A549 (cell line): ENCODE results near the gene LAMB3. TPM values are rescaled to one million over a fixed set of nuclear protein-coding genes. Genes with fewer than 3 reads are reported as not detected.

Experiments
- ATAC-seq, 2 experiments: fragments of 200-7000 bp in 1 of 2; fragments of >200 bp in 1 of 2; cut with Nextera tagmentation in 1 of 2; cut with Tn5 transposase in 1 of 2; 3 replicates each; pipeline versions ENCODE4 v1.8.0 to v1.9.1; 2018 to 2020; ENCODE audit warnings: mild to moderate bottlenecking in 1 of 2, moderate library complexity in 1 of 2
- CTCF ChIA-PET: fragments of 300-600 bp; sonication (Branson Sonifier 250); formaldehyde crosslinking; extraction: SDS; loops from one replicate; lab custom pipeline; 2021; ENCODE audit warnings: antibody characterized with exemption, inconsistent platforms; lab: Yijun Ruan, JAX
- POLR2A ChIA-PET: fragments of 350-600 bp; formaldehyde crosslinking; extraction: SDS; loops from one replicate; lab custom pipeline; 2021; ENCODE audit warnings: antibody characterized with exemption, inconsistent platforms; lab: Yijun Ruan, JAX
- DNase-seq, 2 experiments: peaks; one replicate each; pipeline versions ENCODE4 v3.0.0 to v3.0.0-alpha.2; 2011 to 2016; ENCODE audit warnings: low read depth in 1 of 2, low spot score in 1 of 2
- FAIRE-seq: peaks from 2 replicates; lab custom pipeline; 2011; peaks lifted over from hg19 to GRCh38; lab: Jason Lieb, UNC
- H3K27ac ChIP-seq, 2 experiments: fragments of >200 bp; sonication (Bioruptor Twin); formaldehyde crosslinking; 3 replicates each; pipeline ENCODE4 v1.5.1; 2016 to 2017
- H3K4me1 ChIP-seq: fragments of >200 bp; sonication (Bioruptor Twin); formaldehyde crosslinking; 3 replicates; pipeline ENCODE4 v1.6.1; 2016
- H3K4me2 ChIP-seq: fragments of >200 bp; sonication (Bioruptor Twin); formaldehyde crosslinking; 3 replicates; pipeline ENCODE4 v1.6.1; 2016
- H3K4me3 ChIP-seq: fragments of >200 bp; sonication (Bioruptor Twin); formaldehyde crosslinking; 3 replicates; pipeline ENCODE4 v1.5.1; 2016
- H3K9me3 ChIP-seq: fragments of >200 bp; sonication (Bioruptor Twin); formaldehyde crosslinking; 3 replicates; pipeline ENCODE4 v1.6.1; 2016
- CBX2 ChIP-seq: fragments of 200-600 bp; sonication (generic); IDR thresholded peaks from 2 replicates; pipeline ENCODE4 v1.6.1; 2016; ENCODE audit warnings: low read depth, mild to moderate bottlenecking, borderline replicate concordance
- CBX8 ChIP-seq: fragments of 200-600 bp; sonication (generic); IDR thresholded peaks from 2 replicates; pipeline ENCODE4 v1.6.1; 2016
- EHF ChIP-seq: fragments of 250-450 bp; sonication (Bioruptor Pico); IDR thresholded peaks from 2 replicates; pipeline ENCODE4 v1.5.0; 2020; ENCODE audit warnings: mild to moderate bottlenecking
- FOSB ChIP-seq: fragments of 250-450 bp; sonication (Bioruptor Pico); IDR thresholded peaks from 2 replicates; pipeline ENCODE4 v1.5.0; 2020; ENCODE audit warnings: mild to moderate bottlenecking, moderate library complexity
- FOSL2 ChIP-seq, 2 experiments: fragments of 450-650 bp in 1 of 2; fragments of >200 bp in 1 of 2; sonication (Bioruptor Twin) in 1 of 2; formaldehyde crosslinking; IDR thresholded peaks; 2 replicates each; pipeline versions ENCODE4 v1.5.0 to v1.6.1; 2016 to 2020; ENCODE audit warnings: mild to moderate bottlenecking in 1 of 2, moderate library complexity in 1 of 2
- FOXS1 ChIP-seq: fragments of 250-450 bp; sonication (Bioruptor Pico); IDR thresholded peaks from 2 replicates; pipeline ENCODE4 v1.5.0; 2020; ENCODE audit warnings: mild to moderate bottlenecking, moderate library complexity
- GATA3 ChIP-seq: IDR thresholded peaks from 2 replicates; pipeline ENCODE4 v1.6.1; 2012; ENCODE audit warnings: borderline replicate concordance
- HOXA7 ChIP-seq: fragments of 250-450 bp; sonication (Bioruptor Pico); IDR thresholded peaks from 2 replicates; pipeline ENCODE4 v1.5.0; 2020; ENCODE audit warnings: mild to moderate bottlenecking, moderate library complexity
- HOXB13 ChIP-seq: fragments of 250-450 bp; sonication (Bioruptor Pico); IDR thresholded peaks from 2 replicates; pipeline ENCODE4 v1.5.0; 2020; ENCODE audit warnings: low read depth, mild to moderate bottlenecking, moderate library complexity
- HOXB5 ChIP-seq: fragments of 250-450 bp; sonication (Bioruptor Pico); IDR thresholded peaks from 2 replicates; pipeline ENCODE4 v1.5.0; 2020; ENCODE audit warnings: mild to moderate bottlenecking, moderate library complexity
- JUN ChIP-seq, 2 experiments: fragments of >200 bp; sonication (Bioruptor Twin); formaldehyde crosslinking; IDR thresholded peaks; 2 replicates in 1 of 2; 3 replicates in 1 of 2; pipeline ENCODE4 v1.6.1; 2016 to 2017
- JUNB ChIP-seq: fragments of >200 bp; sonication (Bioruptor Twin); formaldehyde crosslinking; IDR thresholded peaks from 2 replicates; pipeline ENCODE4 v1.6.1; 2016
- KDM1A ChIP-seq: fragments of 200-600 bp; sonication (generic); IDR thresholded peaks from 2 replicates; pipeline ENCODE4 v1.6.1; 2016; ENCODE audit warnings: low read depth, mild to moderate bottlenecking
- KDM5A ChIP-seq: fragments of 200-600 bp; sonication (generic); IDR thresholded peaks from 2 replicates; pipeline ENCODE4 v1.6.1; 2016; ENCODE audit warnings: antibody characterized with exemption, mild to moderate bottlenecking
- MAX ChIP-seq: IDR thresholded peaks from 2 replicates; pipeline ENCODE4 v1.6.1; 2012
- PBX3 ChIP-seq: IDR thresholded peaks from 2 replicates; pipeline ENCODE4 v1.6.1; 2012
- PHF8 ChIP-seq: fragments of 200-600 bp; sonication (generic); IDR thresholded peaks from 2 replicates; pipeline ENCODE4 v1.6.1; 2016; ENCODE audit warnings: low read depth, mild to moderate bottlenecking, antibody characterized with exemption, moderate library complexity, borderline replicate concordance
- POLR2A ChIP-seq: IDR thresholded peaks from 2 replicates; pipeline ENCODE4 v1.6.1; 2012; ENCODE audit warnings: mild to moderate bottlenecking, low read length
- RCOR1 ChIP-seq: fragments of 150-350 bp; IDR thresholded peaks from 2 replicates; pipeline ENCODE4 v1.6.1; 2014; ENCODE audit warnings: antibody characterized with exemption, low read length, low read depth
- TP53 ChIP-seq: fragments of 250-450 bp; sonication (Bioruptor Pico); IDR thresholded peaks from 2 replicates; pipeline ENCODE4 v1.5.0; 2021; ENCODE audit warnings: mild to moderate bottlenecking, moderate library complexity
- whole genome bisulfite sequencing: methylation state at CpG from one replicate; pipeline ENCODE4 v1.1.6; 2017; ENCODE audit errors: missing lambda C conversion rate; 5-methylcytosine and 5-hydroxymethylcytosine counted together
- polyA plus RNA-seq, 4 experiments: library from polyadenylated mRNA; depleted of rRNA in 3 of 4; stranded (reverse); fragments of >200 nt; fragmentation: RNase III in 1 of 4; extraction: RNeasy Plus Mini Kit Qiagen cat#74134 plus additional on column Dnase treatment in 1 of 4; gene quantifications; 2 replicates in 3 of 4; 3 replicates in 1 of 4; pipeline ENCODE4 v1.2.3, GENCODE V29; 2011 to 2017
- TF ChIP-seq, protein P1 (sequence below): fragments of 250-450 bp; sonication (Bioruptor Pico); IDR thresholded peaks from 2 replicates; pipeline ENCODE4 v1.5.0; 2020; ENCODE audit warnings: low read depth, mild to moderate bottlenecking, moderate library complexity
- TF ChIP-seq, protein P2 (sequence below): fragments of 250-450 bp; sonication (Bioruptor Pico); IDR thresholded peaks from 2 replicates; pipeline ENCODE4 v1.5.0; 2021; ENCODE audit warnings: mild to moderate bottlenecking, moderate library complexity, borderline replicate concordance

LAMB3 gene
- polyA plus RNA-seq, 2 of the 4 experiments (the other 2 are of a cell fraction), result 7.3 to 9.1 TPM

DNA sequence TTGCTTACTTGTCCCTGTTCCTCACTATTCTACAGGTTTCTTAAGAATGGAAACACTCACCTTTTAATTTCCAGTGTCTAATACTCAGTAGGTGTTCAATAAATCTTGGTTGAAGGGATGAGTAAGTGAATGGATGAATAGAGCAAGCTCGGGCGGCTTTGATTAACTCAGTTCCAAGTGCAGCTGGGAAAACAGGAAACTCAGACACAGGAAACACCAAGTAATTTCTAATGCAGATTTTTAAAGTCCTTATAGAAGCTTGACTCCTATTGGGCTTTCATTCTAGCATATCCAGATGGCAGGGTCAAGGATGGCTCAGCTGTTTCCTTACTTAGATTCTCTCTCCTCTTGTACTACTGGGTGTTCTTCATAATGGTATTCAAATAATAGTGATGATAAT lies 54.7 kb downstream of the LAMB3 start:
- POLR2A ChIA-PET, result no interaction called here
- CTCF ChIA-PET, result interaction anchor here (0.9 to 5.5 kb wide), 7 partner anchors 18 to 307 kb away, joined by 3 to 23 read pairs (median 4); no protein-coding TSS in a partner anchor
- Histone ChIP-seq H3K4me2 (no peak overlapping the region), H3K9me3 (no peaks in the 10 kb centered on the region), H3K4me1 (peaks cover 7% of the 10 kb centered on the region), H3K4me3 (no peak overlapping the region), H3K27ac (no peak overlapping the region)
- DNase-seq, result no peak
- no peak for TF ChIP-seq TP53
- no peak for FAIRE-seq
- no peak for ATAC-seq
- WGBS, result 86% methylated on average over 2 of the region's 2 CpGs

DNA sequence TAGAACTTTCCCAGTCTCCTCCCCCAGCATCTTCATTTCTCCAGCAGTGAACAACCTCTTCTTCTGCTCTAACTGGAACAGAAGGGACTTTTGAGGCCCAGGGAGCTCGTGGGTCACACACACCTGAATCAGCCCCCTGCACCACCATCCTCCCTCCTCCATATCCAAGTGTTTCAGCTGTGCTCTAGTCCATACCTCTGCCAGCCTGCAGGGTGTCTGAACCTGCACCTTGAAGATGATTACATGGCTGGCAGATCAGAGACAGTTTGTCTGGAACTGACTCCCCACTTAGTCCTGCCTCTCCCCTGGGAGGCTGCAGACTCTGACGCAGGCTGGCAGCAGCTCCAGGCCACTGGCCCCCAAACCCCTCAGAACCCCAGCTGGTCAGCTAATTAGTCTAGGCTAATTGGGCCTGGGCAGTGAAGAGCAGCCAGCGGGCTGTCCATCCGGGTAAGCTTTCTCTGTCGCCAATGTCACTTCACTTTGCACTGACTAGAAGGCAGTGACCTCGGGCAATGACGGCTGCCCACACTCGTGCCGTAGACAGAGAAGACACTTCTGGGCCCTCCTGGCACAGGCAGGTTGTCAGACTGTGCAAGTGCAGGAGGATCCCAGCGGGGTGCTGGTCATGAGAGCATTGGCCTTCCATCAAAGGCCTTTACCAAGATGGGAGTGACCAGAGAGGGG lies 56.5 kb downstream of the LAMB3 start:
- 39% methylated on average over 9 of the region's 10 CpGs for WGBS
- POLR2A ChIA-PET, result no interaction called here
- ATAC-seq (peak; percentile 50 to 66; a peak in 3 of 6 replicates), FAIRE-seq (no peak), DNase-seq (no peak)
- Histone ChIP-seq H3K9me3 (no peaks in the 10 kb centered on the region), H3K4me1 (no peaks in the 10 kb centered on the region), H3K4me2 (no peak overlapping the region), H3K27ac (no peak overlapping the region), H3K4me3 (no peak overlapping the region)
- no peak for TF ChIP-seq PBX3
- TF ChIP-seq RCOR1, result no peak
- no peak for TF ChIP-seq FOSL2 (IDR thresholded peaks at IDR 0.05)
- no peak for TF ChIP-seq FOSL2 (CRISPR knock-in tag; IDR thresholded peaks at IDR 0.05)
- TF ChIP-seq CBX2, result no peak
- TF ChIP-seq POLR2A, result no peak
- no peak for TF ChIP-seq HOXA7 (CRISPR knock-in tag)
- CTCF ChIA-PET, result interaction anchor here (1.0 to 8.6 kb wide), 6 partner anchors 12 to 97 kb away, joined by 3 to 67 read pairs (median 4); partner anchors contain the start of gene CAMK1G

DNA sequence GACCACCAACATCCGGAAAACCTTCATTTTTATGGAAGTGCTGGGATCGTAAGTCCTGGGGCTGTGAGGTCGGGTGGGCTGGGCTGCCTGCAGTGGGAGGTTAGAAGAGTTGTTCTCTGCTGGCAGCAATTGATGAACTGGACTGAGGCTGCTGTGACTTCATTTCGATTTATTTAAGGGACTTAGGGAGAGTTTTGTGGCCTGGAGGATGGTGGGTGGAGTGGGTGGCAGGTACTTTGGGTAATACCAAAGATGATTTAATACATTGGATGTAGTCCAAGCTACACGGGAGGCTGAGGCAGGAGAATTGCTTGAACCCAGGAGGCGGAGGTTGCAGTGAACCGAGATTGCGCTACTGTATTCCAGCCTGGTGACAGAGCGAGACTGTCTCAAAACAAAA lies 57.2 kb downstream of the LAMB3 start:
- no peak overlapping the region for H3K4me3 ChIP-seq
- ChIA-PET CTCF (interaction anchor here (0.9 to 8.6 kb wide), 5 partner anchors 15 to 98 kb away, joined by 3 to 67 read pairs (median 5); no protein-coding TSS in a partner anchor), POLR2A (no interaction called here)
- DNase-seq (no peak), ATAC-seq (no peak), FAIRE-seq (no peak)
- H3K4me1 ChIP-seq, result no peaks in the 10 kb centered on the region
- H3K9me3 ChIP-seq, result no peaks in the 10 kb centered on the region
- 55% methylated on average over 9 of the region's 9 CpGs for WGBS
- H3K27ac ChIP-seq, result no peak overlapping the region
- H3K4me2 ChIP-seq, result no peak overlapping the region
- TF ChIP-seq MAX (no peak), PHF8 (no peak), CBX8 (no peak), HOXB13 (CRISPR knock-in tag) (no peak), CBX2 (no peak), FOXS1 (CRISPR knock-in tag) (no peak), JUN (IDR thresholded peaks at IDR 0.05) (no peak), KDM5A (no peak), FOSB (CRISPR knock-in tag) (no peak), HOXB5 (no peak), JUNB (no peak), PBX3 (no peak), GATA3 (no peak), EHF (CRISPR knock-in tag) (no peak), FOSL2 (IDR thresholded peaks at IDR 0.05) (no peak), FOSL2 (CRISPR knock-in tag; IDR thresholded peaks at IDR 0.05) (no peak), KDM1A (no peak)
- TF ChIP-seq, protein P1, sequence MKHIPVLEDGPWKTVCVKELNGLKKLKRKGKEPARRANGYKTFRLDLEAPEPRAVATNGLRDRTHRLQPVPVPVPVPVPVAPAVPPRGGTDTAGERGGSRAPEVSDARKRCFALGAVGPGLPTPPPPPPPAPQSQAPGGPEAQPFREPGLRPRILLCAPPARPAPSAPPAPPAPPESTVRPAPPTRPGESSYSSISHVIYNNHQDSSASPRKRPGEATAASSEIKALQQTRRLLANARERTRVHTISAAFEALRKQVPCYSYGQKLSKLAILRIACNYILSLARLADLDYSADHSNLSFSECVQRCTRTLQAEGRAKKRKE (CRISPR knock-in tag), result no peak
- TF ChIP-seq, protein P2, sequence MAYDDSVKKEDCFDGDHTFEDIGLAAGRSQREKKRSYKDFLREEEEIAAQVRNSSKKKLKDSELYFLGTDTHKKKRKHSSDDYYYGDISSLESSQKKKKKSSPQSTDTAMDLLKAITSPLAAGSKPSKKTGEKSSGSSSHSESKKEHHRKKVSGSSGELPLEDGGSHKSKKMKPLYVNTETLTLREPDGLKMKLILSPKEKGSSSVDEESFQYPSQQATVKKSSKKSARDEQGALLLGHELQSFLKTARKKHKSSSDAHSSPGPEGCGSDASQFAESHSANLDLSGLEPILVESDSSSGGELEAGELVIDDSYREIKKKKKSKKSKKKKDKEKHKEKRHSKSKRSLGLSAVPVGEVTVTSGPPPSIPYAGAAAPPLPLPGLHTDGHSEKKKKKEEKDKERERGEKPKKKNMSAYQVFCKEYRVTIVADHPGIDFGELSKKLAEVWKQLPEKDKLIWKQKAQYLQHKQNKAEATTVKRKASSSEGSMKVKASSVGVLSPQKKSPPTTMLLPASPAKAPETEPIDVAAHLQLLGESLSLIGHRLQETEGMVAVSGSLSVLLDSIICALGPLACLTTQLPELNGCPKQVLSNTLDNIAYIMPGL, result no peak
- TF ChIP-seq, all 56 proteins: peak for 0
